NCI-H460 (cell line): ENCODE data around the gene MBD3L2B. TPM values are rescaled to one million over a fixed set of nuclear protein-coding genes. Genes with fewer than 3 reads are reported as not detected.

Experiments used
- total RNA-seq: library from RNA; depleted of rRNA; stranded (reverse); fragments of >200 nt; shearing (Covaris generic); gene quantifications from 2 replicates; pipeline ENCODE4 v1.2.3, GENCODE V29; 2014; rRNA removed

The MBD3L2B gene
- total RNA-seq, 1 experiment from 2014 or later: not detected

Other genes with a start within 250 kb of the MBD3L2B start
- 1.2 and 1.4 TPM in 2 replicates for gene VAV1, start 248.7 kb downstream of the MBD3L2B start, total RNA-seq
- not detected in 2 replicates for gene ADGRE1, start 133.9 kb downstream of the MBD3L2B start, total RNA-seq
- gene MBD3L5, start 9.1 kb upstream of the MBD3L2B start, total RNA-seq: not detected in 2 replicates
- gene MBD3L4, start 18.7 kb upstream of the MBD3L2B start, total RNA-seq: not detected in 2 replicates
- not detected in 2 replicates for gene MBD3L2, start 27.9 kb upstream of the MBD3L2B start, total RNA-seq
- not detected in 2 replicates for gene MBD3L3, start 37.2 kb upstream of the MBD3L2B start, total RNA-seq
- 7.2 and 8.9 TPM in 2 replicates for gene ZNF557, start 48.3 kb upstream of the MBD3L2B start, total RNA-seq